ENCODE data around the gene P2RX3.

Gene P2RX3

GRCh38 chr11:57407941-57408475 lies 69.9 kb downstream of the P2RX3 start:
- Histone ChIP-seq H3K4me3 (ENCODE audit: low read length) (no peak overlapping the region), H3K4me1 (ENCODE audit: control insufficient read depth, insufficient read depth, low read length) (peaks cover 11% of the 10 kb centered on the region), H3K36me3 (ENCODE audit: insufficient read depth, low read length) (peaks cover 28% of the 10 kb centered on the region), H3K27me3 (ENCODE audit: control insufficient read depth, insufficient read depth, low read length) (no peaks in the 10 kb centered on the region), H3K9me3 (replicated peaks; ENCODE audit: low read length) (no peaks in the 10 kb centered on the region), H3K4me2 (ENCODE audit: low read length) (no peak overlapping the region), H3K9ac (ENCODE audit: low read depth, low read length) (no peak overlapping the region)

- peaks cover 35% of the 10 kb centered on the region for H3K36me3 ChIP-seq (ENCODE audit: insufficient read depth, low read length)
- no peaks in the 10 kb centered on the region for H3K27me3 ChIP-seq (ENCODE audit: control insufficient read depth, insufficient read depth, low read length)
- no peaks in the 10 kb centered on the region for H3K9me3 ChIP-seq (replicated peaks; ENCODE audit: low read length)
- no peak overlapping the region for H3K4me2 ChIP-seq (ENCODE audit: low read length)
- H3K4me1 ChIP-seq (ENCODE audit: control insufficient read depth, insufficient read depth, low read length), result peaks cover 11% of the 10 kb centered on the region
- H3K4me3 ChIP-seq (ENCODE audit: low read length), result no peak overlapping the region
- H3K9ac ChIP-seq (ENCODE audit: low read depth, low read length), result no peak overlapping the region
These were observed 70.6 kb downstream of the P2RX3 start for GRCh38 chr11:57408771-57409170.

GRCh38 chr11:57409321-57410100 lies 71.4 kb downstream of the P2RX3 start:
- Histone ChIP-seq H3K4me3 (ENCODE audit: low read length) (no peak overlapping the region), H3K36me3 (ENCODE audit: insufficient read depth, low read length) (peaks cover 40% of the 10 kb centered on the region), H3K4me1 (ENCODE audit: control insufficient read depth, insufficient read depth, low read length) (peaks cover 11% of the 10 kb centered on the region), H3K27me3 (ENCODE audit: control insufficient read depth, insufficient read depth, low read length) (no peaks in the 10 kb centered on the region), H3K9ac (ENCODE audit: low read depth, low read length) (no peak overlapping the region), H3K9me3 (replicated peaks; ENCODE audit: low read length) (no peaks in the 10 kb centered on the region), H3K4me2 (ENCODE audit: low read length) (no peak overlapping the region)

GRCh38 chr11:57410287-57410686 lies 72.1 kb downstream of the P2RX3 start:
- Histone ChIP-seq H3K4me3 (ENCODE audit: low read length) (no peak overlapping the region), H3K4me1 (ENCODE audit: control insufficient read depth, insufficient read depth, low read length) (peaks cover 11% of the 10 kb centered on the region), H3K4me2 (ENCODE audit: low read length) (no peak overlapping the region), H3K36me3 (ENCODE audit: insufficient read depth, low read length) (peaks cover 48% of the 10 kb centered on the region), H3K27me3 (ENCODE audit: control insufficient read depth, insufficient read depth, low read length) (no peaks in the 10 kb centered on the region), H3K9me3 (replicated peaks; ENCODE audit: low read length) (no peaks in the 10 kb centered on the region), H3K9ac (ENCODE audit: low read depth, low read length) (no peak overlapping the region)

- Histone ChIP-seq H3K4me2 (ENCODE audit: low read length) (no peak overlapping the region), H3K9me3 (replicated peaks; ENCODE audit: low read length) (no peaks in the 10 kb centered on the region), H3K9ac (ENCODE audit: low read depth, low read length) (no peak overlapping the region), H3K4me1 (ENCODE audit: control insufficient read depth, insufficient read depth, low read length) (no peaks in the 10 kb centered on the region), H3K4me3 (ENCODE audit: low read length) (no peak overlapping the region), H3K27me3 (ENCODE audit: control insufficient read depth, insufficient read depth, low read length) (no peaks in the 10 kb centered on the region), H3K36me3 (ENCODE audit: insufficient read depth, low read length) (peaks cover 60% of the 10 kb centered on the region)
These were observed 75.5 kb downstream of the P2RX3 start for GRCh38 chr11:57413681-57414080.

- no peaks in the 10 kb centered on the region for H3K4me1 ChIP-seq (ENCODE audit: control insufficient read depth, insufficient read depth, low read length)
- peaks cover 60% of the 10 kb centered on the region for H3K36me3 ChIP-seq (ENCODE audit: insufficient read depth, low read length)
- H3K4me2 ChIP-seq (ENCODE audit: low read length), result no peak overlapping the region
- H3K9ac ChIP-seq (ENCODE audit: low read depth, low read length), result no peak overlapping the region
- H3K4me3 ChIP-seq (ENCODE audit: low read length), result no peak overlapping the region
- H3K9me3 ChIP-seq (replicated peaks; ENCODE audit: low read length), result no peaks in the 10 kb centered on the region
- H3K27me3 ChIP-seq (ENCODE audit: control insufficient read depth, insufficient read depth, low read length), result no peaks in the 10 kb centered on the region
These were observed 76.6 kb downstream of the P2RX3 start for GRCh38 chr11:57414612-57415212.

- no peak overlapping the region for H3K4me2 ChIP-seq (ENCODE audit: low read length)
- no peak overlapping the region for H3K9ac ChIP-seq (ENCODE audit: low read depth, low read length)
- no peaks in the 10 kb centered on the region for H3K4me1 ChIP-seq (ENCODE audit: control insufficient read depth, insufficient read depth, low read length)
- no peaks in the 10 kb centered on the region for H3K27me3 ChIP-seq (ENCODE audit: control insufficient read depth, insufficient read depth, low read length)
- H3K9me3 ChIP-seq (replicated peaks; ENCODE audit: low read length), result no peaks in the 10 kb centered on the region
- H3K36me3 ChIP-seq (ENCODE audit: insufficient read depth, low read length), result peaks cover 69% of the 10 kb centered on the region
- no peak overlapping the region for H3K4me3 ChIP-seq (ENCODE audit: low read length)
These were observed 78.3 kb downstream of the P2RX3 start for GRCh38 chr11:57416436-57416835.

- Histone ChIP-seq H3K27me3 (ENCODE audit: control insufficient read depth, insufficient read depth, low read length) (no peaks in the 10 kb centered on the region), H3K9ac (ENCODE audit: low read depth, low read length) (no peak overlapping the region), H3K4me2 (ENCODE audit: low read length) (no peak overlapping the region), H3K36me3 (ENCODE audit: insufficient read depth, low read length) (peaks cover 66% of the 10 kb centered on the region), H3K4me3 (ENCODE audit: low read length) (no peak overlapping the region), H3K9me3 (replicated peaks; ENCODE audit: low read length) (no peaks in the 10 kb centered on the region), H3K4me1 (ENCODE audit: control insufficient read depth, insufficient read depth, low read length) (no peaks in the 10 kb centered on the region)
These were observed 78.9 kb downstream of the P2RX3 start for GRCh38 chr11:57417056-57417455.

- Histone ChIP-seq H3K27me3 (ENCODE audit: control insufficient read depth, insufficient read depth, low read length) (no peaks in the 10 kb centered on the region), H3K36me3 (ENCODE audit: insufficient read depth, low read length) (peaks cover 64% of the 10 kb centered on the region), H3K4me2 (ENCODE audit: low read length) (no peak overlapping the region), H3K4me1 (ENCODE audit: control insufficient read depth, insufficient read depth, low read length) (no peaks in the 10 kb centered on the region), H3K9ac (ENCODE audit: low read depth, low read length) (no peak overlapping the region), H3K4me3 (ENCODE audit: low read length) (no peak overlapping the region), H3K9me3 (replicated peaks; ENCODE audit: low read length) (no peaks in the 10 kb centered on the region)
These were observed 80.0 kb downstream of the P2RX3 start for GRCh38 chr11:57418131-57418530.

- Histone ChIP-seq H3K9ac (ENCODE audit: low read depth, low read length) (no peak overlapping the region), H3K27me3 (ENCODE audit: control insufficient read depth, insufficient read depth, low read length) (no peaks in the 10 kb centered on the region), H3K4me2 (ENCODE audit: low read length) (no peak overlapping the region), H3K36me3 (ENCODE audit: insufficient read depth, low read length) (peaks cover 55% of the 10 kb centered on the region), H3K4me3 (ENCODE audit: low read length) (no peak overlapping the region), H3K9me3 (replicated peaks; ENCODE audit: low read length) (no peaks in the 10 kb centered on the region), H3K4me1 (ENCODE audit: control insufficient read depth, insufficient read depth, low read length) (peaks cover 2% of the 10 kb centered on the region)
These were observed 81.0 kb downstream of the P2RX3 start for GRCh38 chr11:57419146-57419545.

- H3K9me3 ChIP-seq (replicated peaks; ENCODE audit: low read length), result no peaks in the 10 kb centered on the region
- H3K36me3 ChIP-seq (ENCODE audit: insufficient read depth, low read length), result peaks cover 47% of the 10 kb centered on the region
These were observed 82.9 kb downstream of the P2RX3 start for GRCh38 chr11:57421066-57421465.

GRCh38 chr11:57421805-57422204 lies 83.7 kb downstream of the P2RX3 start:
- Histone ChIP-seq H3K36me3 (ENCODE audit: insufficient read depth, low read length) (peaks cover 41% of the 10 kb centered on the region), H3K9ac (ENCODE audit: low read depth, low read length) (no peak overlapping the region), H3K9me3 (replicated peaks; ENCODE audit: low read length) (no peaks in the 10 kb centered on the region), H3K4me1 (ENCODE audit: control insufficient read depth, insufficient read depth, low read length) (peaks cover 29% of the 10 kb centered on the region), H3K4me2 (ENCODE audit: low read length) (no peak overlapping the region), H3K27me3 (ENCODE audit: control insufficient read depth, insufficient read depth, low read length) (no peaks in the 10 kb centered on the region), H3K4me3 (ENCODE audit: low read length) (no peak overlapping the region)

More at GRCh38 chr11:57421066-57421465, 82.9 kb downstream of the P2RX3 start:
- Histone ChIP-seq H3K4me2 (ENCODE audit: low read length) (no peak overlapping the region), H3K27me3 (ENCODE audit: control insufficient read depth, insufficient read depth, low read length) (no peaks in the 10 kb centered on the region), H3K9ac (ENCODE audit: low read depth, low read length) (no peak overlapping the region), H3K4me1 (ENCODE audit: control insufficient read depth, insufficient read depth, low read length) (peaks cover 22% of the 10 kb centered on the region), H3K4me3 (ENCODE audit: low read length) (no peak overlapping the region)

All from skeletal muscle satellite cell (primary cell).